Suprapubic skin (tissue), 4 donors: ENCODE data around the gene NT5C1A. TPM values are rescaled to one million over a fixed set of nuclear protein-coding genes. Genes with fewer than 3 reads are reported as not detected.

Experiments
- DNase-seq, 2 donors: peaks; one replicate each; pipeline ENCODE4 v3.0.0-alpha.2; 2019; ENCODE audit warnings: low spot score in 2 of 2
- H3K27ac ChIP-seq: fragments of 200-600 bp; sonication (generic); one replicate; pipeline ENCODE4 v1.5.1; 2019
- H3K27me3 ChIP-seq: fragments of 200-600 bp; sonication (generic); one replicate; pipeline ENCODE4 v1.5.1; 2019
- H3K36me3 ChIP-seq: fragments of 200-600 bp; sonication (generic); one replicate; pipeline ENCODE4 v1.5.1; 2019
- H3K4me1 ChIP-seq: fragments of 200-600 bp; sonication (generic); one replicate; pipeline ENCODE4 v1.5.1; 2019
- H3K4me3 ChIP-seq: fragments of 200-600 bp; sonication (generic); one replicate; pipeline ENCODE4 v1.5.1; 2019; ENCODE audit warnings: mild to moderate bottlenecking
- H3K9me3 ChIP-seq: fragments of 200-600 bp; sonication (generic); one replicate; pipeline ENCODE4 v1.5.1; 2019
- EP300 ChIP-seq: sonication (generic); formaldehyde crosslinking; IDR thresholded peaks from one replicate; pipeline ENCODE4 v1.6.1; 2017; ENCODE audit warnings: antibody characterized with exemption
- POLR2A ChIP-seq, 2 donors: fragments of 450-650 bp; IDR thresholded peaks; one replicate each; pipeline ENCODE4 v1.6.1; 2017; ENCODE audit warnings: antibody characterized with exemption in 2 of 2, mild to moderate bottlenecking in 2 of 2, moderate library complexity in 2 of 2
- POLR2AphosphoS5 ChIP-seq, 3 donors: sonication (generic); formaldehyde crosslinking; IDR thresholded peaks; one replicate each; pipeline ENCODE4 v1.6.1; 2017; ENCODE audit warnings: antibody characterized with exemption in 3 of 3
- WGBS: methylation state at CpG from one replicate; pipeline ENCODE4 v1.1.5; 2018; 5-methylcytosine and 5-hydroxymethylcytosine counted together
- total RNA-seq, 4 donors: library from RNA; depleted of rRNA; stranded (reverse); fragments of >200 nt; gene quantifications; one replicate each; pipeline ENCODE4 v1.1.0, GENCODE V29; 2016
- TF ChIP-seq, protein P1 (sequence below), 2 donors: fragments of 200-600 bp in 1 of 2; fragments of 450-650 bp in 1 of 2; sonication (generic) in 1 of 2; IDR thresholded peaks; one replicate each; pipeline ENCODE4 v1.5.1; 2016 to 2019; ENCODE audit warnings: antibody characterized with exemption in 2 of 2, mild to moderate bottlenecking in 1 of 2, moderate library complexity in 1 of 2

Gene NT5C1A
- not detected for total RNA-seq

DNA sequence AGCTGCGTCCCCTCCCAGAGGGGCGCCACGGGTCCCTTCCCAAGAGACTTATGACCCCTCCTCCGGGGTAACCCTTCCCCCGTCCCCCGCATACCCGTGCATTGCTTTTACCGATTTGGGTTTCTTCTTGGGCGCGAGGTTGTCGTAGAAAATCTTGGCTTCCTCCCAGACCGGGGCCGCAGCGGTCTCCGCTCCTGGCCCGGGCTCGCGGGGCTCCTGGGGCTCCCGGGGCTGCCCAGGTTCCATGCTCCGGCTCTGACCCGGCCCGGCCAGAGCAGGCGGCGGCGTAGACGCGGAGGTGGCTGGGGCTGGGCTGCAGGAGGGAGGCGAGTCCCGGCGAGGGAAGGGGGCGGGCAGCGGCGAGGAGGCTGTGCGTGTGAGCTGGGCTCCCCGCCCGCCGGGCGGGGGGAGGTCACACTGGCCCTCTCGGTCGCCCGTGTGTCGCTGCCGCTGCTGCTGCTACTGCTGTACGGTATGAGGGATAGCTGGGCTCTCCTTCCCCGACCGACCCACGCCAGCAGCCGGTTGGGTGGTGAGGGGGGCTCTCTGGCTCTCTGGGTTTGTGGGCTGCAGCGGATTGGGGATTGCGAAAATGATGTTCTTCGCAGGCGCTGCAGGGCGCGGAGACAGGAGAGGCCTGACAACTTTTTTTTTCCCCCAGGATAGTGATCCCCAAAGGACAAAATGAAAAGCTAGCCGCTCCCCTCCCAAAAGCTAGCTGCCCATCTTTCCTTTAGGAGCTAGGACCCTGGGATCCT lies at the start of gene NT5C1A:
Gene NT5C1A (minus strand): TSS at position 315 of the 758 bp plus-strand sequence. CDS start 69 bp downstream, at position 246.
- Histone ChIP-seq H3K36me3 (no peaks in the 10 kb centered on the region), H3K9me3 (no peaks in the 10 kb centered on the region), H3K4me3 (peak within 1 kb of the TSS; percentile 52), H3K27ac (no peak within 1 kb of the TSS), H3K27me3 (peaks cover 37% of the 10 kb centered on the region), H3K4me1 (peaks cover 16% of the 10 kb centered on the region)
- TF ChIP-seq, protein P1, sequence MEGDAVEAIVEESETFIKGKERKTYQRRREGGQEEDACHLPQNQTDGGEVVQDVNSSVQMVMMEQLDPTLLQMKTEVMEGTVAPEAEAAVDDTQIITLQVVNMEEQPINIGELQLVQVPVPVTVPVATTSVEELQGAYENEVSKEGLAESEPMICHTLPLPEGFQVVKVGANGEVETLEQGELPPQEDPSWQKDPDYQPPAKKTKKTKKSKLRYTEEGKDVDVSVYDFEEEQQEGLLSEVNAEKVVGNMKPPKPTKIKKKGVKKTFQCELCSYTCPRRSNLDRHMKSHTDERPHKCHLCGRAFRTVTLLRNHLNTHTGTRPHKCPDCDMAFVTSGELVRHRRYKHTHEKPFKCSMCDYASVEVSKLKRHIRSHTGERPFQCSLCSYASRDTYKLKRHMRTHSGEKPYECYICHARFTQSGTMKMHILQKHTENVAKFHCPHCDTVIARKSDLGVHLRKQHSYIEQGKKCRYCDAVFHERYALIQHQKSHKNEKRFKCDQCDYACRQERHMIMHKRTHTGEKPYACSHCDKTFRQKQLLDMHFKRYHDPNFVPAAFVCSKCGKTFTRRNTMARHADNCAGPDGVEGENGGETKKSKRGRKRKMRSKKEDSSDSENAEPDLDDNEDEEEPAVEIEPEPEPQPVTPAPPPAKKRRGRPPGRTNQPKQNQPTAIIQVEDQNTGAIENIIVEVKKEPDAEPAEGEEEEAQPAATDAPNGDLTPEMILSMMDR (IDR thresholded peaks at IDR 0.05), result no peak
- TF ChIP-seq EP300 (no peak), POLR2AphosphoS5 (IDR thresholded peaks at IDR 0.05) (no peak), POLR2A (IDR thresholded peaks at IDR 0.05) (no peak)
- 2% methylated on average over 27 of the region's 55 CpGs for WGBS
- no peak for DNase-seq

DNA sequence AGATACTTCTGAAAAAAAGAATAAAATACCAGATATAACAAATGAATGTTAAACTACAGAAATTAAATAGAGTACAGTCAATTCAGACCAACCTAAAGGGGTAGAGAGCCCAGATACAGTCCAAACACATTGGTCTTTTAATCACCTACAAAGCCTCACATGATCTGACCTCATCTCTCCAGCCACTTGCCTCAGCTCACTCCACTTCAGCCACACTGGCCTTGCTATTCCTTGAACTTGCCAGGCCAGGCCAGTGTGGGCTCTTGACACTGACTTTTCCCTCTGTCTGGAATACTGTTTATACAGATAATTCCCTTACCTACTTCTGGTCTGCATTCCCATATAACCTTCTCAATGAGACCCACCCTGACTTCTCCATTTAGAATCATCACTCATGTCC lies 49.8 kb upstream of the NT5C1A start:
- peaks cover 3% of the 10 kb centered on the region for H3K4me1 ChIP-seq
- peaks cover 36% of the 10 kb centered on the region for H3K27me3 ChIP-seq
- TF ChIP-seq POLR2AphosphoS5 (IDR thresholded peaks at IDR 0.05) (no peak), EP300 (no peak), POLR2A (IDR thresholded peaks at IDR 0.05) (no peak)
- TF ChIP-seq, protein P1 (IDR thresholded peaks at IDR 0.05), result no peak
- no peaks in the 10 kb centered on the region for H3K9me3 ChIP-seq
- no peaks in the 10 kb centered on the region for H3K36me3 ChIP-seq
- no peak overlapping the region for H3K4me3 ChIP-seq
- no peak overlapping the region for H3K27ac ChIP-seq
- DNase-seq, result no peak

DNA sequence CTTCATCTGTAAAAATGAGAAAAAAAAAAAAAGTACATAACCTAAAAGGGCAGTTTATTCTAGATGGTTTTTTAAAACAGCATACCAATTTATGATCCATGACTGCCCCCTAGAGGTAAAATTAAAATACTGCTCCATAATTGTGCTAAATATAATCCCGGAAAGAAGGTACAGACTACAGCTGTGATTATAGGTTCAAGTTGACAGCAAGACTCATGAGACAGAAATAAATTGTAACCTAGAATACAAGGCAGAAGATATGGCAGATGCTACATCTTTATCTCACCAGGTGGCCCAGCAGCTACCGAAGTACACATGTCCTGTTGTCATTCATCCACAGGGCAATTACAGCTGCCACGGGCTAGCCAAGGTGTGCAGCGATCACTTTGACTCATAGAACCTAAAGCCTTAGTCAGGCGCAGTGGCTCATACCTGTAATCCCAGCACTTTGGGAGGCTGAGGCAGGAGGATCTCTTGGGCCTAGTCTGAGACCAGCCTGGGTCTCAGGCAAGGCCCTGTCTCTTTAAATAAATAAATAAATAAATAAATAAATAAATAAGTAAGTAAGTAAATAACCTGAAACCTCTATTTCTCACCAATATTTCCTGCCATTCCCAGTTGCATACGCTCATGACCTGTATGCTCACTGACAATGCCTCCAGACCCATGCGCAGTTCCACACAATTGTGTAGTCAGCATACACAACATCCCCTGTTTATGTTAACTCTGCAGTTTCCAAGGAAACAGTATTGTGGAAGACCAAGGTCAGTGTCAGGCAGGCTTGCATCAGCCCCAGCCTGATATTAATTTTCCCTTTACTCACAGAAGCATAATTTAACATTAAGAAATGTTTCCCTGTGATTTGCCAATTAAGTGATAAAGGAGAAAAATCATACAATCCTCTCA lies 48.4 kb upstream of the NT5C1A start:
- Histone ChIP-seq H3K4me1 (peaks cover 3% of the 10 kb centered on the region), H3K9me3 (no peaks in the 10 kb centered on the region), H3K36me3 (no peaks in the 10 kb centered on the region), H3K27ac (no peak overlapping the region), H3K4me3 (no peak overlapping the region), H3K27me3 (peaks cover 25% of the 10 kb centered on the region)
- WGBS, result 53% methylated on average over 7 of the region's 7 CpGs
- no peak for DNase-seq
- TF ChIP-seq POLR2A (IDR thresholded peaks at IDR 0.05) (no peak), EP300 (no peak), POLR2AphosphoS5 (IDR thresholded peaks at IDR 0.05) (no peak)
- TF ChIP-seq, protein P1 (IDR thresholded peaks at IDR 0.05), result peak; percentile 46 to 77

DNA sequence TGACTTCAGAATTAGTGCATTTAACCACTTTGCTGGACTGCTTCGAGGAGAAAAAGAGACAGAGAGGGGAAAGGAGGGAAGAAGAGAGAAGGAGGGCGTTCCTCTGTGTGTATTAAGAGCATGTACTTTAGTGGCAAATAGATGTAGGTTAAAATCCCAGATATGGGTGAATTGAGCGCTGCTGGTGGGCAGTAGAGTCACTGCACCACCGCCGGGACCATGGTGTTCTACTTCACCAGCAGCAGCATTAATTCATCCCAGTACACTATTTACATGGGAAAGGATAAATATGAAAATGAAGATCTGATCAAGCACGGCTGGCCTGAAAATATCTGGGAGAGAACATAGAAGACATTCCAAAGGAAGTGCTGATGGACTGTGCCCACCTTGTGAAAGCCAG lies 45.9 kb upstream of the NT5C1A start:
- TF ChIP-seq EP300, result no peak
- TF ChIP-seq POLR2AphosphoS5 (IDR thresholded peaks at IDR 0.05), result no peak
- TF ChIP-seq POLR2A (IDR thresholded peaks at IDR 0.05), result no peak
- TF ChIP-seq, protein P1 (IDR thresholded peaks at IDR 0.05), result no peak
- WGBS, result 58% methylated on average over 6 of the region's 6 CpGs
- Histone ChIP-seq H3K4me3 (no peak overlapping the region), H3K4me1 (peaks cover 3% of the 10 kb centered on the region), H3K27me3 (peaks cover 16% of the 10 kb centered on the region), H3K27ac (no peak overlapping the region), H3K36me3 (no peaks in the 10 kb centered on the region), H3K9me3 (no peaks in the 10 kb centered on the region)
- no peak for DNase-seq

DNA sequence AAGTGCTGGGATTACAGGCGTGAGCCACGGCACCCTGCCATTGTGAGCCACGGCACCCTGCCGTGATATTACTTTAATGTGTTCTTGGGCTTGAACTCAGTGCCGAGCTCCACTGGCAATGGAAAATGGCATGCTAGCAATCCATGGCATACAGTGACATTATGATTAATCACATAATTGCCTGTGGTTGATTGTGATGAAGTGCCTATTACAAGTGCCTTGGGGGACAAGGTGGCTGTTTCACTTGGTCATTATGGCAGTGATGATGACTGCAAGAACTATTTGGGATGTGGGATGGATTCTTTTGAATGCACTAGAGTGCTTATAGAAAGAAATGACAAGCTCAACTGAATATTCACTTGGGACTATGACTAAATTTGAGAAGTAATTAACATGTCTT lies 41.6 kb upstream of the NT5C1A start:
- Histone ChIP-seq H3K27ac (no peak overlapping the region), H3K4me1 (no peaks in the 10 kb centered on the region), H3K36me3 (no peaks in the 10 kb centered on the region), H3K27me3 (peaks cover 24% of the 10 kb centered on the region), H3K9me3 (no peaks in the 10 kb centered on the region), H3K4me3 (no peak overlapping the region)
- TF ChIP-seq POLR2A (IDR thresholded peaks at IDR 0.05), result no peak
- TF ChIP-seq, protein P1 (IDR thresholded peaks at IDR 0.05), result no peak
- no peak for TF ChIP-seq EP300
- no peak for TF ChIP-seq POLR2AphosphoS5 (IDR thresholded peaks at IDR 0.05)
- no peak for DNase-seq
- WGBS, result 96% methylated on average over 5 of the region's 5 CpGs
